Endothelial cell of umbilical vein (primary cell): ENCODE data around the gene MT2A. TPM values are rescaled to one million over a fixed set of nuclear protein-coding genes. Genes with fewer than 3 reads are reported as not detected.

ENCODE experiments used
- BruUV-seq: library from RNA; stranded (reverse); fragments of 400-500 nt; replicated peaks from 2 replicates; lab custom pipeline; 2021; lab: Mats Ljungman, UMichigan
- CTCF ChIA-PET: fragments of 300-600, 350-600 bp; sonication (Branson Sonifier 250); formaldehyde crosslinking; loops from one replicate; lab custom pipeline; 2021; ENCODE audit warnings: antibody characterized with exemption, inconsistent platforms; lab: Charles Lee
- POLR2A ChIA-PET: fragments of 300-600, 350-600 bp; sonication (Branson Sonifier 250); formaldehyde crosslinking; loops from one replicate; lab custom pipeline; 2021; ENCODE audit warnings: antibody characterized with exemption, inconsistent platforms; lab: Charles Lee
- DNase-seq: peaks from one replicate; pipeline ENCODE4 v3.0.0-alpha.2; 2011; ENCODE audit warnings: low read depth, low spot score
- FAIRE-seq: peaks from 2 replicates; lab custom pipeline; 2011; peaks lifted over from hg19 to GRCh38; lab: Jason Lieb, UNC
- H2AFZ ChIP-seq: 2 replicates; pipeline ENCODE4 v1.6.0; 2012; ENCODE audit warnings: low read depth, low read length, control low read depth, inconsistent platforms
- H3K27ac ChIP-seq: 2 replicates; pipeline ENCODE4 v1.5.1; 2011; ENCODE audit warnings: low read depth, mild to moderate bottlenecking, control low read depth, low read length, moderate library complexity; ENCODE audit not compliant: insufficient read depth
- H3K27me3 ChIP-seq, 2 experiments: 2 replicates each; pipeline versions ENCODE4 v1.6.0 to v1.6.1; 2011; ENCODE audit warnings: low read length in 2 of 2, mixed read lengths in 1 of 2; ENCODE audit not compliant: control insufficient read depth in 2 of 2, insufficient read depth in 2 of 2
- H3K36me3 ChIP-seq, 2 experiments: 2 replicates in 1 of 2; 3 replicates in 1 of 2; pipeline ENCODE4 v1.5.1; 2011; ENCODE audit warnings: low read length in 2 of 2, mild to moderate bottlenecking in 1 of 2, moderate library complexity in 1 of 2; ENCODE audit not compliant: control insufficient read depth in 2 of 2, insufficient read depth in 2 of 2; ENCODE audit errors: extremely low read depth in 1 of 2
- H3K4me1 ChIP-seq: 3 replicates; pipeline ENCODE4 v1.5.1; 2011; ENCODE audit warnings: mild to moderate bottlenecking, low read length; ENCODE audit not compliant: control insufficient read depth, insufficient read depth; ENCODE audit errors: extremely low read depth
- H3K4me2 ChIP-seq: 2 replicates; pipeline ENCODE4 v1.6.1; 2011; ENCODE audit warnings: low read length, control low read depth, mixed read lengths; ENCODE audit not compliant: insufficient read depth
- H3K4me3 ChIP-seq, 3 experiments: fragments of 200-600 bp in 1 of 3; sonication (generic), shearing (Covaris generic) in 1 of 3; replicated peaks in 1 of 3; 2 replicates each; pipeline ENCODE4 v1.5.1; 2011 to 2016; ENCODE audit warnings: control low read depth in 3 of 3, low read length in 3 of 3, mild to moderate bottlenecking in 2 of 3, inconsistent platforms in 1 of 3, low read depth in 1 of 3, moderate library complexity in 1 of 3; ENCODE audit not compliant: insufficient read depth in 1 of 3
- H3K79me2 ChIP-seq: 2 replicates; pipeline ENCODE4 v1.6.0; 2012; ENCODE audit warnings: low read length, inconsistent platforms; ENCODE audit not compliant: control insufficient read depth, insufficient read depth
- H3K9ac ChIP-seq: replicated peaks from 2 replicates; pipeline ENCODE3; 2011; ENCODE audit warnings: low read length, control low read depth; ENCODE audit not compliant: insufficient read depth; ENCODE audit errors: extremely low read depth
- H3K9me1 ChIP-seq: replicated peaks from 3 replicates; pipeline ENCODE4 v1.6.0; 2011; ENCODE audit warnings: mild to moderate bottlenecking, low read length; ENCODE audit not compliant: control insufficient read depth, insufficient read depth; ENCODE audit errors: extremely low read depth
- H3K9me3 ChIP-seq: replicated peaks from 2 replicates; pipeline ENCODE4 v1.5.1; 2012; ENCODE audit warnings: low read length, inconsistent platforms; ENCODE audit not compliant: control insufficient read depth, insufficient read depth
- H4K20me1 ChIP-seq: replicated peaks from 2 replicates; pipeline ENCODE3; 2011; ENCODE audit warnings: mild to moderate bottlenecking, low read length; ENCODE audit not compliant: control insufficient read depth, insufficient read depth; ENCODE audit errors: extremely low read depth
- EZH2 ChIP-seq: IDR thresholded peaks from 2 replicates; pipeline ENCODE4 v1.6.1; 2012; ENCODE audit warnings: borderline replicate concordance, low read depth, mild to moderate bottlenecking, moderate library complexity, low read length, inconsistent platforms; ENCODE audit not compliant: severe bottlenecking
- FOS ChIP-seq: IDR thresholded peaks from 2 replicates; pipeline ENCODE4 v1.6.1; 2011; ENCODE audit warnings: mild to moderate bottlenecking, low read length, moderate library complexity, borderline replicate concordance; ENCODE audit not compliant: insufficient read depth
- GATA2 ChIP-seq: IDR thresholded peaks from 2 replicates; pipeline ENCODE4 v1.7.0; 2011; ENCODE audit warnings: low read depth, mild to moderate bottlenecking, moderate library complexity, mixed read lengths, low read length; ENCODE audit not compliant: insufficient read length, insufficient read depth
- JUN ChIP-seq: IDR thresholded peaks from 2 replicates; pipeline ENCODE4 v1.6.1; 2011; ENCODE audit warnings: borderline replicate concordance, low read depth; ENCODE audit not compliant: insufficient read length, insufficient read depth
- MYC ChIP-seq: IDR thresholded peaks from one replicate; pipeline ENCODE4 v1.6.1; 2011; ENCODE audit warnings: mild to moderate bottlenecking, low read depth, low read length
- POLR2A ChIP-seq: IDR thresholded peaks from 2 replicates; pipeline ENCODE4 v1.6.1; 2012; ENCODE audit warnings: low read depth, mild to moderate bottlenecking, control low read depth, low read length
- POLR2AphosphoS5 ChIP-seq: IDR thresholded peaks from 2 replicates; pipeline ENCODE4 v1.6.1; 2012; ENCODE audit warnings: low read depth, mild to moderate bottlenecking, control low read depth, low read length, moderate library complexity; ENCODE audit not compliant: insufficient read depth
- dilution Hi-C: fragments of 300-500 bp; cut with MboI; formaldehyde crosslinking; loops from one replicate; pipeline ENCODE4 v1.15.0; 2019; ENCODE audit warnings: low sequenced_read_pairs; ENCODE audit not compliant: extremely low pct_ligation_motif_present
- intact Hi-C: fragments of 100-400 bp; cut with micrococcal nuclease; formaldehyde crosslinking; loops from one replicate; pipeline ENCODE4 v1.10.0; 2022
- polyA plus RNA-seq, 4 experiments: library from polyadenylated mRNA; depleted of rRNA in 3 of 4; stranded (reverse) in 3 of 4; unstranded in 1 of 4; fragments of >200 nt; gene quantifications; 2 replicates each; pipeline versions ENCODE4 v1.2.1 to v1.2.3, GENCODE V29; 2011 to 2012; ENCODE audit warnings: missing spikeins in 1 of 4
- total RNA-seq: library from RNA; stranded (reverse); gene quantifications from 2 replicates; pipeline ENCODE4 v1.2.3, GENCODE V29; 2021
- TF ChIP-seq, protein P1 (sequence below), 2 donors: IDR thresholded peaks; 1 replicate in 1 of 2; 2 replicates in 1 of 2; pipeline ENCODE4 v1.5.1; 2011; ENCODE audit warnings: low read length in 2 of 2, mild to moderate bottlenecking in 2 of 2, moderate library complexity in 2 of 2, control low read depth in 1 of 2, inconsistent platforms in 1 of 2, low read depth in 1 of 2; ENCODE audit not compliant: insufficient read depth in 1 of 2; ENCODE audit errors: extremely low read depth in 1 of 2
- TF ChIP-seq, protein P2 (sequence below): IDR thresholded peaks from 2 replicates; pipeline ENCODE4 v1.6.1; 2011; ENCODE audit not compliant: insufficient read depth, insufficient read length

Gene MT2A
- total and polyA plus RNA-seq, 2 donors (not counting 3 experiments of a cell fraction or from before 2014, with no cell fraction given): 276 to 1,337 TPM

DNA sequence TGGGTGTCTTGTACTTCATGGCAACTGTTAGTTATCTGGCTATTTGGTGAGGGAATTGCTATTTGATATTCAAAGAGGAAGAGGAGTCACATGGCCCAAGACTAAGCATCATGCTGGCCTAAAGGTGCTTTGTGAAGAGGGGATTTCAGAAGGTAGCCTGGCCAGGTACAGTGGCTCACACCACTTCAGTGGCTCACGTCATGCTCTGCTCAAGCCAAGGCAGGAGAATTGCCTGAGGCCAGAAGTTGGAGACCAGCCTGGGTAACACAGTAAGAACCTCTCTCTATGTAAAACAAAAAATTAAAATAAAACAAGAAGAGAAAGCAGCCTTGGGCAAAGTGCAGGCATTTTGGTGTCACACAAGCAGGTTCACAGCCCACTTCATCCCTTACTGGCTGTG lies 36.9 kb downstream of the MT2A start:
- no peaks in the 10 kb centered on the region for H3K9me3 ChIP-seq
- H3K27ac ChIP-seq: no peak overlapping the region
- intact Hi-C loops: no loop called here
- H3K9me1 ChIP-seq: no peaks in the 10 kb centered on the region
- H3K79me2 ChIP-seq: no peaks in the 10 kb centered on the region
- no peak for FAIRE-seq
- H3K4me2 ChIP-seq: no peak overlapping the region
- no peaks in the 10 kb centered on the region for H4K20me1 ChIP-seq
- peaks cover 8% of the 10 kb centered on the region for H3K4me1 ChIP-seq
- CTCF ChIA-PET: interaction anchor here (1.2 to 1.4 kb wide), 2 partner anchors 12 to 15 kb away, joined by 3 to 6 read pairs; partner anchors contain the start of gene MT1F
- no peak overlapping the region for H3K4me3 ChIP-seq
- POLR2A ChIA-PET: no interaction called here
- no TSS peak for BruUV-seq
- no peak overlapping the region for H3K9ac ChIP-seq
- no peak for DNase-seq
- H2AFZ ChIP-seq: no peak overlapping the region
- TF ChIP-seq JUN: no peak
- TF ChIP-seq EZH2: peak; percentile 34
- TF ChIP-seq MYC: no peak
- TF ChIP-seq, protein P1, sequence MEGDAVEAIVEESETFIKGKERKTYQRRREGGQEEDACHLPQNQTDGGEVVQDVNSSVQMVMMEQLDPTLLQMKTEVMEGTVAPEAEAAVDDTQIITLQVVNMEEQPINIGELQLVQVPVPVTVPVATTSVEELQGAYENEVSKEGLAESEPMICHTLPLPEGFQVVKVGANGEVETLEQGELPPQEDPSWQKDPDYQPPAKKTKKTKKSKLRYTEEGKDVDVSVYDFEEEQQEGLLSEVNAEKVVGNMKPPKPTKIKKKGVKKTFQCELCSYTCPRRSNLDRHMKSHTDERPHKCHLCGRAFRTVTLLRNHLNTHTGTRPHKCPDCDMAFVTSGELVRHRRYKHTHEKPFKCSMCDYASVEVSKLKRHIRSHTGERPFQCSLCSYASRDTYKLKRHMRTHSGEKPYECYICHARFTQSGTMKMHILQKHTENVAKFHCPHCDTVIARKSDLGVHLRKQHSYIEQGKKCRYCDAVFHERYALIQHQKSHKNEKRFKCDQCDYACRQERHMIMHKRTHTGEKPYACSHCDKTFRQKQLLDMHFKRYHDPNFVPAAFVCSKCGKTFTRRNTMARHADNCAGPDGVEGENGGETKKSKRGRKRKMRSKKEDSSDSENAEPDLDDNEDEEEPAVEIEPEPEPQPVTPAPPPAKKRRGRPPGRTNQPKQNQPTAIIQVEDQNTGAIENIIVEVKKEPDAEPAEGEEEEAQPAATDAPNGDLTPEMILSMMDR (IDR thresholded peaks at IDR 0.05; ENCODE audit: extremely low read depth in 1 of 2, insufficient read depth in 1 of 2, low read depth in 1 of 2, low read length in 2 of 2): no peak
- H3K36me3 ChIP-seq: no peaks in the 10 kb centered on the region
- dilution Hi-C loops: no loop called here
- H3K27me3 ChIP-seq: peaks cover 44 to 68% of the 10 kb centered on the region in 2 experiments

- Histone ChIP-seq H3K4me1 (peaks cover 8% of the 10 kb centered on the region), H3K27ac (no peak overlapping the region), H3K4me3 (no peak overlapping the region), H3K9ac (no peak overlapping the region), H3K9me3 (no peaks in the 10 kb centered on the region), H3K79me2 (no peaks in the 10 kb centered on the region), H3K4me2 (no peak overlapping the region), H4K20me1 (no peaks in the 10 kb centered on the region), H3K27me3 (peaks cover 44 to 69% of the 10 kb centered on the region in 2 experiments), H3K36me3 (no peaks in the 10 kb centered on the region), H2AFZ (no peak overlapping the region), H3K9me1 (no peaks in the 10 kb centered on the region)
- CTCF ChIA-PET: interaction anchor here (0.6 to 1.4 kb wide), 3 partner anchors 11 to 144 kb away, joined by 3 to 6 read pairs (median 3); partner anchors contain the start of gene MT1F
- TF ChIP-seq, protein P1 (IDR thresholded peaks at IDR 0.05; ENCODE audit: extremely low read depth in 1 of 2, insufficient read depth in 1 of 2, low read depth in 1 of 2, low read length in 2 of 2): no peak
- TF ChIP-seq POLR2A (no peak), EZH2 (no peak), MYC (no peak), POLR2AphosphoS5 (no peak), GATA2 (no peak), JUN (no peak), FOS (no peak)
- TF ChIP-seq, protein P2, sequence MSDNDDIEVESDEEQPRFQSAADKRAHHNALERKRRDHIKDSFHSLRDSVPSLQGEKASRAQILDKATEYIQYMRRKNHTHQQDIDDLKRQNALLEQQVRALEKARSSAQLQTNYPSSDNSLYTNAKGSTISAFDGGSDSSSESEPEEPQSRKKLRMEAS: no peak
- POLR2A ChIA-PET: no interaction called here
- no peak for DNase-seq
- no peak for FAIRE-seq
- no TSS peak for BruUV-seq
- intact Hi-C loops (no loop called here), dilution Hi-C loops (no loop called here)
These were observed 37.5 kb downstream of the MT2A start for GRCh38 chr16:56645838-56646237.
